Mesenchymal stem cell (in vitro differentiated cells and primary cell): ENCODE measurements around the gene PTPRD.

Source experiments
- DNase-seq: peaks from one replicate; pipeline ENCODE4 v3.0.0-alpha.2; 2013
- H2AFZ ChIP-seq: one replicate; pipeline ENCODE4 v1.6.1; 2013; ENCODE audit warnings: low read depth, mild to moderate bottlenecking, control low read depth, inconsistent platforms, low read length, moderate library complexity
- H2AK5ac ChIP-seq: 2 replicates; pipeline ENCODE4 v1.6.1; 2013; ENCODE audit warnings: low read length, moderate library complexity, mild to moderate bottlenecking, inconsistent platforms; ENCODE audit not compliant: severe bottlenecking
- H2BK120ac ChIP-seq: one replicate; pipeline ENCODE4 v1.6.1; 2013; ENCODE audit warnings: low read depth, mild to moderate bottlenecking, inconsistent platforms, low read length, moderate library complexity
- H2BK12ac ChIP-seq, 2 experiments: one replicate each; pipeline ENCODE4 v1.6.1; 2013; ENCODE audit warnings: inconsistent platforms in 2 of 2, low read length in 2 of 2, mild to moderate bottlenecking in 2 of 2, moderate library complexity in 2 of 2, control low read depth in 1 of 2
- H2BK15ac ChIP-seq: one replicate; pipeline ENCODE4 v1.6.1; 2013; ENCODE audit warnings: mild to moderate bottlenecking, low read depth, inconsistent platforms; ENCODE audit not compliant: poor library complexity, severe bottlenecking
- H2BK5ac ChIP-seq: 2 replicates; pipeline ENCODE4 v1.6.1; 2013; ENCODE audit warnings: low read depth, mild to moderate bottlenecking, low read length, control low read depth, inconsistent platforms; ENCODE audit not compliant: poor library complexity, severe bottlenecking
- H3K14ac ChIP-seq, 2 experiments: one replicate each; pipeline ENCODE4 v1.6.1; 2013; ENCODE audit warnings: inconsistent platforms in 2 of 2, low read length in 2 of 2, control low read depth in 1 of 2, mild to moderate bottlenecking in 1 of 2, moderate library complexity in 1 of 2
- H3K18ac ChIP-seq, 2 experiments: one replicate each; pipeline ENCODE4 v1.6.1; 2013; ENCODE audit warnings: inconsistent platforms in 2 of 2, low read length in 2 of 2, control low read depth in 1 of 2, low read depth in 1 of 2, mild to moderate bottlenecking in 1 of 2
- H3K23ac ChIP-seq, 2 experiments: one replicate each; pipeline ENCODE4 v1.6.1; 2013; ENCODE audit warnings: inconsistent platforms in 2 of 2, low read length in 2 of 2, mild to moderate bottlenecking in 2 of 2, moderate library complexity in 2 of 2, control low read depth in 1 of 2
- H3K27ac ChIP-seq: 2 replicates; pipeline ENCODE4 v1.5.1; 2013; ENCODE audit warnings: mild to moderate bottlenecking, moderate library complexity, low read length, control low read depth, inconsistent platforms; ENCODE audit not compliant: poor library complexity, severe bottlenecking
- H3K27me3 ChIP-seq, 2 experiments: 2 replicates each; pipeline versions ENCODE4 v1.6.1 to v1.7.0; 2013; ENCODE audit warnings: low read length in 2 of 2, mild to moderate bottlenecking in 2 of 2, moderate library complexity in 2 of 2, control low read depth in 1 of 2, inconsistent platforms in 1 of 2; ENCODE audit not compliant: control insufficient read depth in 1 of 2, insufficient read depth in 1 of 2
- H3K36me3 ChIP-seq, 2 experiments: 2 replicates each; pipeline versions ENCODE4 v1.6.1 to v1.7.0; 2013; ENCODE audit warnings: low read length in 2 of 2, control low read depth in 1 of 2, inconsistent platforms in 1 of 2, low read depth in 1 of 2, mild to moderate bottlenecking in 1 of 2; ENCODE audit not compliant: insufficient read depth in 2 of 2, control insufficient read depth in 1 of 2
- H3K4ac ChIP-seq, 2 experiments: one replicate each; pipeline ENCODE4 v1.6.1; 2013; ENCODE audit warnings: inconsistent platforms in 2 of 2, low read length in 2 of 2, mild to moderate bottlenecking in 2 of 2, moderate library complexity in 2 of 2, control low read depth in 1 of 2, low read depth in 1 of 2
- H3K4me1 ChIP-seq: 2 replicates; pipeline ENCODE4 v1.6.1; 2013; ENCODE audit warnings: low read depth, low read length, control low read depth; ENCODE audit not compliant: control insufficient read depth, insufficient read depth
- H3K4me2 ChIP-seq: 2 replicates; pipeline ENCODE4 v1.6.1; 2013; ENCODE audit warnings: low read length, mild to moderate bottlenecking, inconsistent platforms; ENCODE audit not compliant: poor library complexity, severe bottlenecking
- H3K4me3 ChIP-seq, 2 experiments: 2 replicates each; pipeline versions ENCODE4 v1.5.1 to v1.7.0; 2013; ENCODE audit warnings: low read length in 2 of 2, mild to moderate bottlenecking in 2 of 2, control low read depth in 1 of 2, low read depth in 1 of 2; ENCODE audit not compliant: insufficient read depth in 1 of 2
- H3K79me1 ChIP-seq: replicated peaks from 2 replicates; pipeline ENCODE4 v1.6.1; 2013; ENCODE audit warnings: mild to moderate bottlenecking, control low read depth, low read length, inconsistent platforms; ENCODE audit not compliant: poor library complexity, severe bottlenecking
- H3K9ac ChIP-seq: 2 replicates; pipeline ENCODE4 v1.7.0; 2013; ENCODE audit warnings: mild to moderate bottlenecking, low read length, moderate library complexity
- H3K9me3 ChIP-seq: 2 replicates; pipeline ENCODE4 v1.7.0; 2013; ENCODE audit warnings: mild to moderate bottlenecking, low read length; ENCODE audit not compliant: control insufficient read depth
- H4K8ac ChIP-seq: one replicate; pipeline ENCODE4 v1.6.1; 2013; ENCODE audit warnings: inconsistent platforms, mild to moderate bottlenecking, low read length, moderate library complexity
- H4K91ac ChIP-seq: one replicate; pipeline ENCODE4 v1.6.1; 2013; ENCODE audit warnings: mild to moderate bottlenecking, low read length, inconsistent platforms
- WGBS: methylation state at CpG from one replicate; pipeline ENCODE4 v1.1.7; 2013; ENCODE audit warnings: mixed read lengths; 5-methylcytosine and 5-hydroxymethylcytosine counted together

PTPRD gene

GRCh38 chr9:9612270-9612669 lies 1000.5 kb downstream of the PTPRD start:
- H3K4me3 ChIP-seq: no peak overlapping the region
- H2BK5ac ChIP-seq: no peak overlapping the region
- no peaks in the 10 kb centered on the region for H3K9me3 ChIP-seq
- H2AK5ac ChIP-seq: no peak overlapping the region
- H3K4me2 ChIP-seq: no peak overlapping the region
- no peak overlapping the region for H3K4ac ChIP-seq
- no peak overlapping the region for H3K14ac ChIP-seq
- H2BK15ac ChIP-seq: no peak overlapping the region
- no peak overlapping the region for H3K9ac ChIP-seq
- H3K18ac ChIP-seq: no peak overlapping the region
- H3K23ac ChIP-seq: no peak overlapping the region
- H3K27ac ChIP-seq: no peak overlapping the region
- H2AFZ ChIP-seq: no peak overlapping the region
- no peaks in the 10 kb centered on the region for H3K4me1 ChIP-seq
- H3K36me3 ChIP-seq: no peaks in the 10 kb centered on the region
- WGBS: 70% methylated on average over 2 of the region's 3 CpGs
- no peak for DNase-seq
- no peak overlapping the region for H2BK120ac ChIP-seq
- H4K8ac ChIP-seq: no peak overlapping the region
- H4K91ac ChIP-seq: no peak overlapping the region
- H3K79me1 ChIP-seq: no peaks in the 10 kb centered on the region
- no peak overlapping the region for H2BK12ac ChIP-seq
- no peaks in the 10 kb centered on the region for H3K27me3 ChIP-seq

GRCh38 chr9:9605681-9606080 lies 1007.1 kb downstream of the PTPRD start:
- Histone ChIP-seq H4K91ac (no peak overlapping the region), H3K4me1 (no peaks in the 10 kb centered on the region), H3K36me3 (no peaks in the 10 kb centered on the region), H3K79me1 (no peaks in the 10 kb centered on the region), H2BK120ac (no peak overlapping the region), H3K18ac (no peak overlapping the region), H3K27me3 (no peaks in the 10 kb centered on the region), H3K9ac (no peak overlapping the region), H2BK15ac (no peak overlapping the region), H3K9me3 (no peaks in the 10 kb centered on the region), H3K14ac (no peak overlapping the region), H2AK5ac (no peak overlapping the region), H4K8ac (no peak overlapping the region), H3K27ac (no peak overlapping the region), H3K23ac (no peak overlapping the region), H3K4me3 (no peak overlapping the region), H2BK5ac (no peak overlapping the region), H2AFZ (no peak overlapping the region), H2BK12ac (no peak overlapping the region), H3K4me2 (no peak overlapping the region), H3K4ac (no peak overlapping the region)
- DNase-seq: no peak
- WGBS: 84% methylated on average over 3 of the region's 4 CpGs

DNA sequence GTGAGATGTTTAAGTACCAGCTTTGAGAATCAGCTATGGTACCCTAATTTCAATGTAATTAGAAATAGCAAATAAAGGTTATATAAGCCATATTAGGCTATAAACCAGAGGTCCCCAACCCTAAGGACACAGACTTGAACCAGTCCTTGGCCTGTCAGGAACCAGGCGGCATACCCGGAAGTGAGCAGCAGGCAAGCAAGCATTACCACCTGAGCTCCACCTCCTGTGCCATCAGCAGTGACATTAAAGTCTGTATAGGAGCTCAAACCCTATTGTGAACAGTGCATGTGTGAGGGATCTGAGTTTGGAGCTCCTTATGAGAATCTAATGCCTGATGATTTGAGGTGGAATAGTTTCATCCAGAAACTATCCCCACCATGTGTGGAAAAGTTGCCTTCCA lies 1009.5 kb downstream of the PTPRD start:
- H3K18ac ChIP-seq: no peak overlapping the region
- H2BK15ac ChIP-seq: no peak overlapping the region
- H4K8ac ChIP-seq: no peak overlapping the region
- H2BK12ac ChIP-seq: no peak overlapping the region
- H3K36me3 ChIP-seq: no peaks in the 10 kb centered on the region
- no peaks in the 10 kb centered on the region for H3K9me3 ChIP-seq
- no peaks in the 10 kb centered on the region for H3K4me1 ChIP-seq
- H2AFZ ChIP-seq: no peak overlapping the region
- H3K79me1 ChIP-seq: no peaks in the 10 kb centered on the region
- no peak overlapping the region for H4K91ac ChIP-seq
- H3K4me2 ChIP-seq: no peak overlapping the region
- WGBS: 83% methylated on average over 2 of the region's 2 CpGs
- no peak overlapping the region for H3K23ac ChIP-seq
- no peak overlapping the region for H2AK5ac ChIP-seq
- H3K27me3 ChIP-seq: no peaks in the 10 kb centered on the region
- no peak overlapping the region for H3K14ac ChIP-seq
- no peak overlapping the region for H3K4ac ChIP-seq
- H3K9ac ChIP-seq: no peak overlapping the region
- no peak overlapping the region for H3K27ac ChIP-seq
- no peak overlapping the region for H2BK120ac ChIP-seq
- no peak for DNase-seq
- no peak overlapping the region for H3K4me3 ChIP-seq
- no peak overlapping the region for H2BK5ac ChIP-seq

DNA sequence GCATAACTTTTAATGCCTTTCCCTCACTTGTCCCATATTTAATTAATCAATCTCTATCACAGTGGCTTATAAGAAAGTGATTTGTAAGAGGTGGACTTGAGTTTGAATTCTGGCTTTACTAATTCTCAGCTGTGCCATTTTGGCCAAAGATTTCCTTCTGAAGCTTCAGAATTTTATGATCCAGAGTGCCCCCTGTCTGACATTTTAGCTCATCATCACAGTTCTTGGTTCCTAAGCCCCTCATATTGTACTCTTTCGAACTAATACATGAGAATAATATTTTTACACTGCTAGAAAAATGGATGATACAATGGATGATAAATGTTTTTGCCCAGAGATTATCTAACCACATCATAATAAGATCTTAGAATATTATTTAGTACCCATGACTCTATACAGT lies 1014.1 kb downstream of the PTPRD start:
- no peak overlapping the region for H2BK15ac ChIP-seq
- H2BK120ac ChIP-seq: no peak overlapping the region
- H3K14ac ChIP-seq: no peak overlapping the region
- no peak overlapping the region for H3K4me3 ChIP-seq
- no peak overlapping the region for H2AK5ac ChIP-seq
- no peak overlapping the region for H2BK12ac ChIP-seq
- DNase-seq: no peak
- no peak overlapping the region for H2BK5ac ChIP-seq
- no peaks in the 10 kb centered on the region for H3K9me3 ChIP-seq
- WGBS: no CpG with 5 or more reads among the region's 1 CpG
- no peak overlapping the region for H4K91ac ChIP-seq
- no peaks in the 10 kb centered on the region for H3K79me1 ChIP-seq
- no peaks in the 10 kb centered on the region for H3K27me3 ChIP-seq
- no peaks in the 10 kb centered on the region for H3K4me1 ChIP-seq
- H3K23ac ChIP-seq: no peak overlapping the region
- no peaks in the 10 kb centered on the region for H3K36me3 ChIP-seq
- H3K4ac ChIP-seq: no peak overlapping the region
- no peak overlapping the region for H4K8ac ChIP-seq
- no peak overlapping the region for H3K9ac ChIP-seq
- no peak overlapping the region for H3K4me2 ChIP-seq
- H2AFZ ChIP-seq: no peak overlapping the region
- no peak overlapping the region for H3K18ac ChIP-seq
- H3K27ac ChIP-seq: no peak overlapping the region
